ENCODE measurements around the gene SCNM1. TPM values are rescaled to one million over a fixed set of nuclear protein-coding genes. Genes with fewer than 3 reads are reported as not detected.
A peak's percentile ranks its signal among the peaks of the same experiment; 100 is the strongest.

Gene SCNM1
- total RNA-seq, 1 donor from 2014 or later: 44.9 TPM

- H3K4me3 ChIP-seq (ENCODE audit: low read depth, low read length): peak overlapping the region; percentile 99
- DNase-seq (ENCODE audit: low read depth): no peak
- TF ChIP-seq CTCF (conservative IDR thresholded peaks at IDR 0.05; ENCODE audit: low read depth, low read length): no peak
Measured at GRCh38 chr1:151164732-151165280, 1.1 kb upstream of the SCNM1 start.

- TF ChIP-seq CTCF (conservative IDR thresholded peaks at IDR 0.05; ENCODE audit: low read depth, low read length): no peak
- peak overlapping the region; percentile 99 for H3K4me3 ChIP-seq (ENCODE audit: low read depth, low read length)
- no peak for DNase-seq (ENCODE audit: low read depth)
Measured at GRCh38 chr1:151165281-151165737, 635 bp upstream of the SCNM1 start.

GRCh38 chr1:151166505-151166956, 587 bp downstream of the SCNM1 start:
- peak overlapping the region; percentile 99 for H3K4me3 ChIP-seq (ENCODE audit: low read depth, low read length)
- no peak for TF ChIP-seq CTCF (conservative IDR thresholded peaks at IDR 0.05; ENCODE audit: low read depth, low read length)
- DNase-seq (ENCODE audit: low read depth): no peak

GRCh38 chr1:151167116-151167515, 1.2 kb downstream of the SCNM1 start:
- no peak for TF ChIP-seq CTCF (conservative IDR thresholded peaks at IDR 0.05; ENCODE audit: low read depth, low read length)
- H3K4me3 ChIP-seq (ENCODE audit: low read depth, low read length): peak overlapping the region; percentile 99
- no peak for DNase-seq (ENCODE audit: low read depth)

- no peak overlapping the region for H3K4me3 ChIP-seq (ENCODE audit: low read depth, low read length)
- no peak for TF ChIP-seq CTCF (conservative IDR thresholded peaks at IDR 0.05; ENCODE audit: low read depth, low read length)
- no peak for DNase-seq (ENCODE audit: low read depth)
Measured at GRCh38 chr1:151171190-151171589, 5.2 kb downstream of the SCNM1 start.

GRCh38 chr1:151175041-151175741, 9.2 kb downstream of the SCNM1 start:
- no peak overlapping the region for H3K4me3 ChIP-seq (ENCODE audit: low read depth, low read length)
- no peak for TF ChIP-seq CTCF (conservative IDR thresholded peaks at IDR 0.05; ENCODE audit: low read depth, low read length)
- DNase-seq (ENCODE audit: low read depth): no peak

- H3K4me3 ChIP-seq (ENCODE audit: low read depth, low read length): no peak within 1 kb of the TSS
- no peak for DNase-seq (ENCODE audit: low read depth)
- TF ChIP-seq CTCF (conservative IDR thresholded peaks at IDR 0.05; ENCODE audit: low read depth, low read length): peak; percentile 68
Measured at GRCh38 chr1:151175863-151176262, 9.9 kb downstream of the SCNM1 start, which contains the start of gene TMOD4. TMOD4 (minus strand) TSS chr1:151175981; CDS start chr1:151174875, 1,106 bp downstream.
